GM10266 (cell line): ENCODE measurements around the gene SLC10A1.

Experiments
- DNase-seq: peaks from one replicate; pipeline ENCODE4 v3.0.0; 2012; ENCODE audit errors: extremely low spot score
- CTCF ChIP-seq: IDR thresholded peaks from 2 replicates; pipeline ENCODE4 v1.5.1; 2012; ENCODE audit warnings: mild to moderate bottlenecking, low read depth; ENCODE audit not compliant: control insufficient read depth, insufficient read depth; ENCODE audit errors: missing control alignments

Gene SLC10A1

GRCh38 chr14:69770559-69770958 is 26.5 kb downstream of the SLC10A1 start:
- no peak for DNase-seq
- TF ChIP-seq CTCF: no peak

DNA sequence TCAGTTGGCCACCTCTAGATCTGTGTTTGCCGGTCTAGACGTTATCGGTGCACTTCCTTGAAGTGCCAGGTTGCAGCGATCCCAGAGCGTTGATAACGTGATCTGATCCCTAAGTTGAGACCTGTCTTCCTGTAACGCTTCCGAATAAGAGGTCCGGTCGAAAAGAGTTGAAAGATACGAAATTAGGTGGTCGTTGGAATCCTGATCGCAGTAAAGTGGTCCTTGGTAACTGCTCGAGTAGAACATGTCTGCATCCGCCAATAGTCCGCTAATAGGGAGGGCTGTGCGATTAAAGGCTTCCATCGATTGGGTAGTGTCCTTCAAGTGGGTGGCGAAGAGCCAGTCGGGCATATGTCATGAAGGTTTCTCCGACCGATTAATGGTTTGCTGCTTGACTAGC is 27.4 kb downstream of the SLC10A1 start:
- no peak for TF ChIP-seq CTCF
- no peak for DNase-seq

DNA sequence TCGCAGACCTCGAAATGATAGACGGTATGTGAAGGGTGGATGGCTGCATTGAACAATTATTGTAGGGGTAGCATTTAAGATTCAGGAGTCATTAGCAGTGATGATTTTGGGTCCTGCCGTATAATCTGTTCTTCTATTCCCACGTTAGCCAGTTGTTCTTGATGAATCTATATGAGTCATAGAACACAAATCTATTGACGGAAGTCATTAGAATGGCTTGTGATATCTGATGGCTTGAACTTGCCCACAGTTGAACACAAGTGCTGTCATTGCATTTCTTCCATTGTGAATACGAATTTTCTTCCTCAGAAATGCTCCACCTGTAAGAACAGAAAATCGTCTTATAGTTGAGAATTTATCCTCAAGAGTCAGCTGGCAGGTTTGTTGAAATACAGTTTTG is 28.2 kb downstream of the SLC10A1 start:
- TF ChIP-seq CTCF: no peak
- DNase-seq: no peak

GRCh38 chr14:69767369-69767999 is 29.6 kb downstream of the SLC10A1 start:
- DNase-seq: peak; percentile 91
- no peak for TF ChIP-seq CTCF

GRCh38 chr14:69766984-69767368 is 30.1 kb downstream of the SLC10A1 start, which contains the start of gene SRSF5:
SRSF5 (plus strand) TSS chr14:69767142; CDS start chr14:69768157, 1,015 bp downstream.
- no peak for TF ChIP-seq CTCF
- peak; percentile 91 for DNase-seq

GRCh38 chr14:69763761-69764510 is 33.1 kb downstream of the SLC10A1 start:
- DNase-seq: no peak
- TF ChIP-seq CTCF: no peak

GRCh38 chr14:69760810-69761209 is 36.2 kb downstream of the SLC10A1 start:
- no peak for TF ChIP-seq CTCF
- no peak for DNase-seq
